Measurements from ENCODE around the gene DCDC2.

Gene DCDC2

GRCh38 chr6:24140591-24140990 lies 217.3 kb downstream of the DCDC2 start:
- no peak for DNase-seq

- no peak for DNase-seq
Observed at GRCh38 chr6:24139639-24140038, 218.2 kb downstream of the DCDC2 start.

GRCh38 chr6:24139080-24139479 lies 218.8 kb downstream of the DCDC2 start:
- DNase-seq = no peak

GRCh38 chr6:24131751-24132150 lies 226.1 kb downstream of the DCDC2 start:
- no peak for DNase-seq

GRCh38 chr6:24127316-24127715 lies 230.5 kb downstream of the DCDC2 start:
- no peak for DNase-seq

- DNase-seq = peak; percentile 14
Observed at GRCh38 chr6:24126586-24127192, 231.2 kb downstream of the DCDC2 start.

GRCh38 chr6:24125980-24126379 lies 231.9 kb downstream of the DCDC2 start, which contains the start of gene NRSN1:
TSS of gene NRSN1 (plus strand) at chr6:24126215. CDS start at chr6:24134328, 8,113 bp downstream.
- peak; percentile 89 for DNase-seq

- DNase-seq = no peak
Observed at GRCh38 chr6:24122139-24122538, 235.7 kb downstream of the DCDC2 start.

Measured in NCI-H2227 treated with DMSO at 0.1 percent for 48 hours (cell line).